ENCODE measurements around the gene BBS2.

BBS2 gene

GRCh38 chr16:56519459-56520250 lies at the start of gene BBS2:
BBS2 (minus strand) TSS chr16:56520024; CDS start chr16:56519862, 162 bp downstream.
- DNase-seq = peak; percentile 93

- no peak for DNase-seq
Measured at GRCh38 chr16:56564793-56565477, 45.1 kb upstream of the BBS2 start, which contains the start of gene MT4. MT4 (plus strand) TSS chr16:56565073; CDS start chr16:56565129, 56 bp downstream.

GRCh38 chr16:56561126-56561525 lies 41.3 kb upstream of the BBS2 start:
- no peak for DNase-seq

- DNase-seq = no peak
Measured at GRCh38 chr16:56560447-56560846, 40.6 kb upstream of the BBS2 start.

GRCh38 chr16:56559109-56559508 lies 39.3 kb upstream of the BBS2 start:
- no peak for DNase-seq

- DNase-seq = peak; percentile 64
Measured at GRCh38 chr16:56558024-56558747, 38.4 kb upstream of the BBS2 start.

GRCh38 chr16:56554441-56554840 lies 34.6 kb upstream of the BBS2 start:
- no peak for DNase-seq

- no peak for DNase-seq
Measured at GRCh38 chr16:56551796-56552738, 32.2 kb upstream of the BBS2 start.

- no peak for DNase-seq
Measured at GRCh38 chr16:56549744-56550385, 30.0 kb upstream of the BBS2 start.

- no peak for DNase-seq
Measured at GRCh38 chr16:56549161-56549560, 29.3 kb upstream of the BBS2 start.

- DNase-seq = no peak
Measured at GRCh38 chr16:56547949-56548567, 28.2 kb upstream of the BBS2 start.

- no peak for DNase-seq
Measured at GRCh38 chr16:56547120-56547948, 27.5 kb upstream of the BBS2 start.

GRCh38 chr16:56542039-56542438 lies 22.2 kb upstream of the BBS2 start:
- DNase-seq = no peak

- DNase-seq = no peak
Measured at GRCh38 chr16:56539656-56540055, 19.8 kb upstream of the BBS2 start.

GRCh38 chr16:56538331-56538730 lies 18.5 kb upstream of the BBS2 start:
- no peak for DNase-seq

GRCh38 chr16:56534847-56535383 lies 15.1 kb upstream of the BBS2 start:
- no peak for DNase-seq

- no peak for DNase-seq
Measured at GRCh38 chr16:56532714-56533113, 12.9 kb upstream of the BBS2 start.

- DNase-seq = no peak
Measured at GRCh38 chr16:56530872-56531271, 11.0 kb upstream of the BBS2 start.

GRCh38 chr16:56525236-56525635 lies 5.4 kb upstream of the BBS2 start:
- DNase-seq = peak; percentile 31

GRCh38 chr16:56520251-56520577 lies 390 bp upstream of the BBS2 start:
- DNase-seq = no peak
